Measurements from ENCODE around the gene NDUFB2. TPM values are rescaled to one million over a fixed set of nuclear protein-coding genes. Genes with fewer than 3 reads are reported as not detected.
"Not testable (repeated sequence)": the region's sequence is repeated elsewhere in the genome, so short reads cannot be mapped to it uniquely, and the experiment has no call there.

The NDUFB2 gene
- total RNA-seq, 1 donor from 2014 or later, result 174 TPM

DNA sequence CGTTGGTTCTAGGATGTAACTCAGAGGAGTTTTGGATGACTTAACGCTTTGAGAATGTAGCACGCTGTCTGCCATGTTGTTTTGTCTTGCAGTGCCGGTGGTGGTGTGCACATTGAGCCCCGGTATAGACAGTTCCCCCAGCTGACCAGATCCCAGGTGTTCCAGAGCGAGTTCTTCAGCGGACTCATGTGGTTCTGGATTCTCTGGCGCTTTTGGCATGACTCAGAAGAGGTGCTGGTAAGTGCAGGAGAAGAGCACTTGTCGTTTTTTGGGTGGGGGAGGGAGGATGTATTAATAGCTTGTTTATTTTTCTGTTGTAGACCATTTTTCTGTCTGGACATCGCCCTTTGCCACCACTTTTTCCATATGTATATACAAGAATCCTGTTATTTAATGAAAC lies 6.3 kb downstream of the NDUFB2 start:
- TF ChIP-seq, protein P1, sequence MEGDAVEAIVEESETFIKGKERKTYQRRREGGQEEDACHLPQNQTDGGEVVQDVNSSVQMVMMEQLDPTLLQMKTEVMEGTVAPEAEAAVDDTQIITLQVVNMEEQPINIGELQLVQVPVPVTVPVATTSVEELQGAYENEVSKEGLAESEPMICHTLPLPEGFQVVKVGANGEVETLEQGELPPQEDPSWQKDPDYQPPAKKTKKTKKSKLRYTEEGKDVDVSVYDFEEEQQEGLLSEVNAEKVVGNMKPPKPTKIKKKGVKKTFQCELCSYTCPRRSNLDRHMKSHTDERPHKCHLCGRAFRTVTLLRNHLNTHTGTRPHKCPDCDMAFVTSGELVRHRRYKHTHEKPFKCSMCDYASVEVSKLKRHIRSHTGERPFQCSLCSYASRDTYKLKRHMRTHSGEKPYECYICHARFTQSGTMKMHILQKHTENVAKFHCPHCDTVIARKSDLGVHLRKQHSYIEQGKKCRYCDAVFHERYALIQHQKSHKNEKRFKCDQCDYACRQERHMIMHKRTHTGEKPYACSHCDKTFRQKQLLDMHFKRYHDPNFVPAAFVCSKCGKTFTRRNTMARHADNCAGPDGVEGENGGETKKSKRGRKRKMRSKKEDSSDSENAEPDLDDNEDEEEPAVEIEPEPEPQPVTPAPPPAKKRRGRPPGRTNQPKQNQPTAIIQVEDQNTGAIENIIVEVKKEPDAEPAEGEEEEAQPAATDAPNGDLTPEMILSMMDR (IDR thresholded peaks at IDR 0.05; ENCODE audit: unreplicated experiment), result no peak
- DNase-seq (ENCODE audit: low spot score, unreplicated experiment), result no peak
- Mint-ChIP-seq H3K4me1 (ENCODE audit: low read depth) (peaks cover 9% of the 10 kb centered on the region), H3K27ac (no peak overlapping the region), H3K4me3 (ENCODE audit: low read depth) (no peak overlapping the region), H3K27me3 (no peaks in the 10 kb centered on the region), H3K9me3 (ENCODE audit: low read depth) (no peaks in the 10 kb centered on the region), H3K36me3 (ENCODE audit: insufficient read depth) (peaks cover 8% of the 10 kb centered on the region)

DNA sequence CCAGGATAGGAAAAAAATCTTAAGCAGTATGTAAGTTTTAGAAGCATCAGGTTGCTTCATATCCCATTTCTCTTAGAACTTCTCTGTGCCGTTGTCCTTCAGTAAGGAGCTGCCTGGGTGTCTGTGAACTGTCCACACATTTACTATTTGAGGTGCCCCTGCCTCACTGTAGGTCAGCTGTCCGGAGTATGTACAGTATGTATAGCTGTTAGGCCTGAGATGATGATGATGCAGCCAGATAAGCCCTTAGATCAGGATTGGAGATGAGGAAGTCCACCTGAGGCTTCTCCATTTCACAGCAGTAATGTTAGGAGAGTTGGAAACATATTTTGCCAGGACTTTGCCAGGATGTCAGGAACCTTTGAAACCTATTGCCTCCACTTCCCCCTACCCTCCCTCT lies 7.7 kb downstream of the NDUFB2 start:
- no peak overlapping the region for H3K4me3 Mint-ChIP-seq (ENCODE audit: low read depth)
- no peak overlapping the region for H3K27ac Mint-ChIP-seq

DNA sequence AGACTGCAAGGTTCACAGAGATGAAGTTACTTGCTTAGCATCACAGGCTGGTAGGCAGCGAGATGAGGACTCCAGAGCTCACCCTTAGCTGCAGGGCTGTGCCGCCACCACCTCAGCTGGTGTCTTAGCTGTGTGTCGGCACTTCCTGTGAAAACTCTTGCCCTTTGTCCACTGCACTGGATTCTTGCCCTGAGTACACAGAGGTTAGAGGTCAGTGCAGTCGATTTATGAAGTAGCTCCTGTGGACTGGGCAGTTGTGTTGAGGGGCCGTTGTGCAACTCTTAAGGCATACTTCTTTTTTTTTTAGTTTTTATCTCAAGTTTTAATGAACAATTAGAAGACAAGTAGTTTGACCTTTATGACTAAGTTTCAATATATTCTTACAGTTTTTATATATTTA lies 10.6 kb downstream of the NDUFB2 start:
- DNase-seq (ENCODE audit: low spot score, unreplicated experiment), result no peak
- peaks cover 7% of the 10 kb centered on the region for H3K9me3 Mint-ChIP-seq (ENCODE audit: low read depth)
- H3K27ac Mint-ChIP-seq, result no peak overlapping the region
- H3K4me1 Mint-ChIP-seq (ENCODE audit: low read depth), result no peaks in the 10 kb centered on the region
- TF ChIP-seq, protein P1 (IDR thresholded peaks at IDR 0.05; ENCODE audit: unreplicated experiment), result no peak
- H3K27me3 Mint-ChIP-seq, result no peaks in the 10 kb centered on the region
- H3K36me3 Mint-ChIP-seq (ENCODE audit: insufficient read depth), result peaks cover 24% of the 10 kb centered on the region
- H3K4me3 Mint-ChIP-seq (ENCODE audit: low read depth), result no peak overlapping the region

More for the DNA sequence above, 7.7 kb downstream of the NDUFB2 start:
- Mint-ChIP-seq H3K4me1 (ENCODE audit: low read depth) (peaks cover 1% of the 10 kb centered on the region), H3K9me3 (ENCODE audit: low read depth) (no peaks in the 10 kb centered on the region), H3K27me3 (no peaks in the 10 kb centered on the region), H3K36me3 (ENCODE audit: insufficient read depth) (peaks cover 13% of the 10 kb centered on the region)
- TF ChIP-seq, protein P1 (IDR thresholded peaks at IDR 0.05; ENCODE audit: unreplicated experiment), result no peak
- DNase-seq (ENCODE audit: low spot score, unreplicated experiment), result no peak

DNA sequence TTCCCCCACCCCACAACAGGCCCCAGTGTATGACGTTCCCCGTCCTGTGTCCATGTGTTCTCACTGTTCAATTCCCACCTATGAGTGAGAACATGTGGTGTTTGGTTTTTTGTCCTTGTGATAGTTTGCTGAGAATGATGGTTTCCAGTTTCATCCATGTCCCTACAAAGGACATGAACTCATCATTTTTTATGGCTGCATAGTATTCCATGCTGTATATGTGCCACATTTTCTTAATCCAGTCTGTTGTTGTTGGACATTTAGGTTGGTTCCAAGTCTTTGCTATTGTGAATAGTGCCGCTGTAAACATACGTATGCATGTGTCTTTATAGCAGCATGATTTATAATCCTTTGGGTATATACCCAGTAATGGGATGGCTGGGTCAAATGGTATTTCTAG lies 12.3 kb downstream of the NDUFB2 start:
- H3K27ac Mint-ChIP-seq; H3K27me3 Mint-ChIP-seq; H3K4me3 Mint-ChIP-seq (ENCODE audit: low read depth); DNase-seq (ENCODE audit: low spot score, unreplicated experiment); H3K4me1 Mint-ChIP-seq (ENCODE audit: low read depth): not testable (repeated sequence)
- peaks cover 15% of the 10 kb centered on the region for H3K9me3 Mint-ChIP-seq (ENCODE audit: low read depth)
- peaks cover 34% of the 10 kb centered on the region for H3K36me3 Mint-ChIP-seq (ENCODE audit: insufficient read depth)

DNA sequence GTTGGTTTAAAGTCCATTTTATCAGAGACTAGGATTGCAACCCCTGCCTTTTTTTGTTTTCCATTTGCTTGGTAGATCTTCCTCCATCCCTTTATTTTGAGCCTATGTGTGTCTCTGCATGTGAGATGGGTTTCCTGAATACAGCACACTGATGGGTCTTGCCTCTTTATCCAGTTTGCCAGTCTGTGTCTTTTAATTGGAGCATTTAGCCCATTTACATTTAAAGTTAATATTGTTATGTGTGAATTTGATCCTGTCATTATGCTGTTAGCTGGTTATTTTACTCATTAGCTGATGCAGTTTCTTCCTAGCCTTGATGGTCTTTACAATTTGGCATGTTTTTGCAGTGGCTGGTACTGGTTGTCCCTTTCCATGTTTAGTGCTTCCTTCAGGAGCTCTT lies 15.9 kb downstream of the NDUFB2 start:
- H3K9me3 Mint-ChIP-seq (ENCODE audit: low read depth), result peaks cover 20% of the 10 kb centered on the region
- not testable (repeated sequence) for H3K27me3 Mint-ChIP-seq; H3K27ac Mint-ChIP-seq; H3K4me1 Mint-ChIP-seq (ENCODE audit: low read depth); H3K4me3 Mint-ChIP-seq (ENCODE audit: low read depth); DNase-seq (ENCODE audit: low spot score, unreplicated experiment)
- peaks cover 41% of the 10 kb centered on the region for H3K36me3 Mint-ChIP-seq (ENCODE audit: insufficient read depth)

DNA sequence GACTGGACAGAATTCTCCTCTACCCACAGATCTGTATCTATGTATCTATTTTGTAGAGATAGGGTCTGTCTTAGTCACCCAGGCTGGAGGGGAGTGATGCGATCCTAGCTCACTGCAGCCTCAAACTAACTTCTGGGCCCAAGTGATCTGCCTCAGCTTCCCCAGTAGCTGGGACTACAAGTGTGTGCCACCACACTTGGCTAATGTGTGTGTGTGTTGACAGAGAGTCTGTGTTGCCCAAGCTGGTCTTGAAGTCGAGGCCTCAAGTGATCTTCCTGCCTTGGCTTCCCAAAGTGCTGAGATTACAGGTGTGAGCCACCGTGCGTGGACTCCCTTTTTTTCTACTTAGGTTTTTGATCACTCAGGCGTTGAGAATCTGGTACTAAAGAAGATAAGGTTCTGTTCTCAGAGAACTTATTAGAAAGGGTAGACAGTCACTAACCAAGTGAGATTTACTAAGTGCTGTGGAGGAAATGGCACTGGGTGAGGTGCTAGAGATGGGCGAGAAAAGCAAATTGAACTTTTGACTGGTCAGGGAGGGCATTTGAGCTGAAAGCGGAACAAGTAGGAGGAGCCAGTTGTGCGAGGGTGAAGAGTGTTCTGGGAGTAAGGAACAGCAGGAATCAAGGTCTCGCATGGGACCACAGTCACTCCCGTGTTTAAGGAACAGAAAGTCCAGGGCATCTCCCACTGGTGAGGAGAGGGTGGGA lies 18.0 kb downstream of the NDUFB2 start:
- no peaks in the 10 kb centered on the region for H3K4me1 Mint-ChIP-seq (ENCODE audit: low read depth)
- H3K27ac Mint-ChIP-seq, result no peak overlapping the region
- TF ChIP-seq, protein P1 (IDR thresholded peaks at IDR 0.05; ENCODE audit: unreplicated experiment), result no peak
- H3K27me3 Mint-ChIP-seq, result no peaks in the 10 kb centered on the region
- no peak overlapping the region for H3K4me3 Mint-ChIP-seq (ENCODE audit: low read depth)
- no peak for DNase-seq (ENCODE audit: low spot score, unreplicated experiment)
- H3K9me3 Mint-ChIP-seq (ENCODE audit: low read depth), result peaks cover 20% of the 10 kb centered on the region
- H3K36me3 Mint-ChIP-seq (ENCODE audit: insufficient read depth), result peaks cover 36% of the 10 kb centered on the region
